HEK293 (cell line): ENCODE measurements around the gene HGD.

ENCODE experiments used
- ATF2 ChIP-seq: fragments of 450-650 bp; formaldehyde crosslinking; IDR thresholded peaks from 2 replicates; pipeline ENCODE4 v1.5.1; 2016; ENCODE audit warnings: missing biosample characterization, missing genetic modification characterization, low read depth
- BCL11B ChIP-seq: fragments of 450-650 bp; formaldehyde crosslinking; IDR thresholded peaks from 2 replicates; pipeline ENCODE4 v1.5.1; 2016; ENCODE audit warnings: low read depth, missing biosample characterization, missing genetic modification characterization
- CTCF ChIP-seq: fragments of 450-650 bp; formaldehyde crosslinking; IDR thresholded peaks from 2 replicates; pipeline ENCODE4 v1.5.1; 2016; ENCODE audit warnings: missing biosample characterization, missing genetic modification characterization
- ELK4 ChIP-seq: IDR thresholded peaks from 2 replicates; pipeline ENCODE4 v1.6.1; 2011; ENCODE audit warnings: mild to moderate bottlenecking, low read depth, low read length, borderline replicate concordance
- HOXD13 ChIP-seq: sonication (generic); formaldehyde crosslinking; IDR thresholded peaks from 2 replicates; pipeline ENCODE4 v1.8.0; 2022; ENCODE audit warnings: missing genetic modification reagents, borderline replicate concordance
- PATZ1 ChIP-seq: fragments of 450-650 bp; formaldehyde crosslinking; IDR thresholded peaks from 2 replicates; pipeline ENCODE4 v1.5.1; 2016; ENCODE audit warnings: missing biosample characterization, missing genetic modification characterization
- ZBTB8A ChIP-seq: fragments of 450-650 bp; formaldehyde crosslinking; IDR thresholded peaks from 2 replicates; pipeline ENCODE4 v1.5.1; 2016; ENCODE audit warnings: missing biosample characterization, missing genetic modification characterization
- ZNF366 ChIP-seq: fragments of 450-650 bp; formaldehyde crosslinking; conservative IDR thresholded peaks from 2 replicates; pipeline ENCODE4 v1.5.1; 2016; ENCODE audit warnings: missing biosample characterization, missing genetic modification characterization

- TF ChIP-seq PATZ1 (tag by site-specific recombination) (no peak), ZNF366 (tag by site-specific recombination) (no peak), HOXD13 (CRISPR knock-in tag) (no peak), CTCF (tag by site-specific recombination) (no peak), BCL11B (tag by site-specific recombination) (no peak), ZBTB8A (tag by site-specific recombination) (no peak), ELK4 (no peak), ATF2 (tag by site-specific recombination) (no peak)
These were observed 80.5 kb downstream of the HGD start for GRCh38 chr3:120601554-120601953.
